B cell (primary cell): ENCODE data around the gene KDM4E. TPM values are rescaled to one million over a fixed set of nuclear protein-coding genes. Genes with fewer than 3 reads are reported as not detected.

Experiments used
- ATAC-seq: fragments of 200-7000 bp; cut with Tn5 transposase; one replicate; pipeline ENCODE4 v1.10.0; 2021; ENCODE audit warnings: low read depth, mild to moderate bottlenecking, moderate number of reproducible peaks, moderate library complexity
- CTCF ChIA-PET: fragments of 350-600 bp; sonication (Branson Sonifier 250); formaldehyde crosslinking; loops from one replicate; lab custom pipeline; 2021; ENCODE audit warnings: antibody characterized with exemption, inconsistent platforms; lab: Charles Lee
- POLR2A ChIA-PET: fragments of 350-600 bp; sonication (Branson Sonifier 250); formaldehyde crosslinking; loops from one replicate; lab custom pipeline; 2021; ENCODE audit warnings: antibody characterized with exemption; lab: Charles Lee
- DNase-seq: peaks from one replicate; pipeline ENCODE4 v3.0.0; 2013
- H2AFZ ChIP-seq: 2 replicates; pipeline ENCODE4 v1.6.1; 2012; ENCODE audit warnings: mild to moderate bottlenecking, low read depth, low read length; ENCODE audit not compliant: insufficient read depth, poor library complexity, severe bottlenecking
- H3K27ac ChIP-seq, 2 donors: 1 replicate in 1 of 2; 2 replicates in 1 of 2; pipeline ENCODE4 v1.5.1; 2012 to 2013; ENCODE audit warnings: low read length in 2 of 2, mild to moderate bottlenecking in 2 of 2, moderate library complexity in 1 of 2
- H3K27me3 ChIP-seq, 4 experiments: fragments of 200-600 bp in 1 of 4; sonication (generic) in 1 of 4; replicated peaks in 1 of 4; 1 replicate in 2 of 4; 2 replicates in 2 of 4; pipeline versions ENCODE4 v1.6.1 to v1.7.0; 2013 to 2016; ENCODE audit warnings: low read length in 3 of 4, mild to moderate bottlenecking in 2 of 4, mixed read lengths in 1 of 4, moderate library complexity in 1 of 4; ENCODE audit not compliant: insufficient read depth in 4 of 4, control insufficient read depth in 3 of 4; ENCODE audit errors: control extremely low read depth in 1 of 4
- H3K36me3 ChIP-seq, 2 experiments: replicated peaks in 1 of 2; 1 replicate in 1 of 2; 2 replicates in 1 of 2; pipeline versions ENCODE4 v1.6.1 to v1.7.1; 2013; ENCODE audit warnings: low read length in 1 of 2; ENCODE audit not compliant: insufficient read depth in 2 of 2, control insufficient read depth in 1 of 2; ENCODE audit errors: control extremely low read depth in 1 of 2, extremely low read depth in 1 of 2
- H3K4me1 ChIP-seq, 2 donors: fragments of 200-600 bp in 1 of 2; sonication (generic) in 1 of 2; 1 replicate in 1 of 2; 2 replicates in 1 of 2; pipeline versions ENCODE4 v1.5.1 to v1.6.1; 2013 to 2017; ENCODE audit warnings: low read length in 2 of 2; ENCODE audit not compliant: control insufficient read depth in 2 of 2, insufficient read depth in 2 of 2
- H3K4me2 ChIP-seq: replicated peaks from 2 replicates; pipeline ENCODE3; 2012; ENCODE audit warnings: mild to moderate bottlenecking, low read depth, low read length; ENCODE audit not compliant: poor library complexity, severe bottlenecking
- H3K4me3 ChIP-seq, 5 experiments: fragments of 200-600 bp in 1 of 5; sonication (generic) in 1 of 5; 1 replicate in 3 of 5; 2 replicates in 2 of 5; pipeline versions ENCODE4 v1.5.1 to v1.7.0; 2011 to 2016; ENCODE audit warnings: low read length in 4 of 5, mild to moderate bottlenecking in 4 of 5, low read depth in 2 of 5, control low read depth in 1 of 5, moderate library complexity in 1 of 5; ENCODE audit not compliant: insufficient read depth in 1 of 5; ENCODE audit errors: control extremely low read depth in 1 of 5, extremely low read depth in 1 of 5
- H3K79me2 ChIP-seq: fragments of 200-600 bp; sonication (generic); one replicate; pipeline ENCODE4 v1.6.0; 2016; ENCODE audit warnings: low read length; ENCODE audit not compliant: control insufficient read depth, insufficient read depth
- H3K9ac ChIP-seq: fragments of 200-600 bp; sonication (generic); 2 replicates; pipeline ENCODE4 v1.6.1; 2017; ENCODE audit warnings: mild to moderate bottlenecking, low read length, moderate library complexity
- H3K9me3 ChIP-seq, 3 donors: one replicate each; pipeline versions ENCODE4 v1.6.1 to v1.7.1; 2013; ENCODE audit warnings: low read length in 2 of 3; ENCODE audit not compliant: control insufficient read depth in 2 of 3, insufficient read depth in 1 of 3; ENCODE audit errors: control extremely low read depth in 1 of 3
- H4K20me1 ChIP-seq: 2 replicates; pipeline ENCODE4 v1.6.0; 2012; ENCODE audit warnings: mild to moderate bottlenecking, low read length; ENCODE audit not compliant: insufficient read depth, control insufficient read depth, poor library complexity, severe bottlenecking
- H3K27ac Mint-ChIP-seq: one replicate; pipeline ENCODE4 v1.8.0; 2021; ENCODE audit warnings: mixed read lengths
- H3K27me3 Mint-ChIP-seq: one replicate; pipeline ENCODE4 v1.8.0; 2021; ENCODE audit warnings: mixed read lengths
- H3K4me1 Mint-ChIP-seq: one replicate; pipeline ENCODE4 v1.8.0; 2021; ENCODE audit warnings: mixed read lengths
- H3K4me3 Mint-ChIP-seq: one replicate; pipeline ENCODE4 v1.8.0; 2021; ENCODE audit warnings: mixed read lengths
- H3K9me3 Mint-ChIP-seq: one replicate; pipeline ENCODE4 v1.8.0; 2022; ENCODE audit warnings: mixed read lengths; ENCODE audit not compliant: insufficient read depth
- CTCF ChIP-seq: fragments of 200-600 bp; IDR thresholded peaks from one replicate; pipeline ENCODE4 v1.8.0; 2022; ENCODE audit warnings: antibody characterized with exemption, mild to moderate bottlenecking
- EZH2 ChIP-seq: IDR thresholded peaks from 2 replicates; pipeline ENCODE4 v1.6.1; 2012; ENCODE audit warnings: borderline replicate concordance, low read depth, mild to moderate bottlenecking, moderate library complexity, low read length; ENCODE audit not compliant: insufficient read depth, poor library complexity, severe bottlenecking
- WGBS: methylation state at CpG from one replicate; pipeline ENCODE4 v1.1.5; 2013; ENCODE audit warnings: missing lambda C conversion rate; ENCODE audit not compliant: insufficient coverage; 5-methylcytosine and 5-hydroxymethylcytosine counted together
- intact Hi-C: fragments of 100-400 bp; cut with micrococcal nuclease; formaldehyde crosslinking; loops from one replicate; pipeline ENCODE4 v1.10.0; 2022
- polyA plus RNA-seq: library from polyadenylated mRNA; depleted of rRNA; stranded (reverse); fragments of >200 nt; gene quantifications from 2 replicates; pipeline ENCODE4 v1.2.3, GENCODE V29; 2012
- total RNA-seq, 2 donors: library from RNA; stranded (reverse); fragments of 120-200 nt in 1 of 2; gene quantifications; 1 replicate in 1 of 2; 2 replicates in 1 of 2; pipeline versions ENCODE4 v1.2.3 to v1.2.4, GENCODE V29; 2013 to 2022

KDM4E gene
- total and polyA plus RNA-seq, 2 donors (not counting 1 experiment from before 2014, with no cell fraction given) = not detected

- Histone ChIP-seq H3K9me3 (peaks cover 0 to 3% (median 0%) of the 10 kb centered on the region in 3 donors), H2AFZ (no peak overlapping the region), H3K36me3 (no peaks in the 10 kb centered on the region), H3K4me1 (no peaks in the 10 kb centered on the region), H3K27ac (no peak overlapping the region), H4K20me1 (no peaks in the 10 kb centered on the region), H3K27me3 (peaks cover 0 to 11% (median 8%) of the 10 kb centered on the region in 4 experiments), H3K9ac (no peak overlapping the region), H3K79me2 (no peaks in the 10 kb centered on the region), H3K4me2 (no peak overlapping the region), H3K4me3 (no peak overlapping the region)
- ChIA-PET POLR2A (no interaction called here), CTCF (no interaction called here)
- DNase-seq (no peak), ATAC-seq (no peak)
- H3K9me3 Mint-ChIP-seq = no peaks in the 10 kb centered on the region
- H3K27ac Mint-ChIP-seq = no peak overlapping the region
- TF ChIP-seq EZH2 (no peak), CTCF (no peak)
- H3K4me3 Mint-ChIP-seq = no peak overlapping the region
- H3K4me1 Mint-ChIP-seq = no peaks in the 10 kb centered on the region
- WGBS = no CpG with 5 or more reads among the region's 1 CpG
- peaks cover 52% of the 10 kb centered on the region for H3K27me3 Mint-ChIP-seq
- intact Hi-C loops = no loop called here
These were observed 17.2 kb downstream of the KDM4E start for GRCh38 chr11:95042239-95042638.

DNA sequence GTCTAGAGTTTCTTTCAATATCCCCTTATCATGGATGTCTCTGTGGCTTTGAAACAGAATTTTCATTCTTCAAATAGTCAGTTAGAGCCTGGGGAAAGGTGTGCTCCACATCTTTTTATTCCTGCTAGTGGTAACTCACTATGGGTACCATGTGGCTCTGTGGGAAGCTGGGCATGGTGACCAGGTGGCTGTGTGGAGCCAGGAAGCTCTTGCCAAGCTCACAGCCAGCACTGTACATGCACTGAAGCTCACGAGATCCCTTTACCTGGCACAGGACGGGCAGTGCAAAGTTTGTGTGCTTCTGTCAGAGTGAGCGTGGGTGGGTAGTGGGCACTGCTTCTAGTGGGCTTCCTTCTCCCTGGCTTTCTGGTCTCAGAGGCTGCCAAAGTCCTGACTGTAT lies 17.8 kb downstream of the KDM4E start:
- no peak for ATAC-seq
- intact Hi-C loops = no loop called here

More for the DNA sequence above, 17.8 kb downstream of the KDM4E start:
- H3K9ac ChIP-seq = no peak overlapping the region
- no peak overlapping the region for H3K27ac ChIP-seq
- H3K4me3 ChIP-seq = no peak overlapping the region
- H3K79me2 ChIP-seq = no peaks in the 10 kb centered on the region
- POLR2A ChIA-PET = no interaction called here
- Mint-ChIP-seq H3K4me1 (no peaks in the 10 kb centered on the region), H3K27ac (no peak overlapping the region), H3K4me3 (no peak overlapping the region), H3K27me3 (peaks cover 53% of the 10 kb centered on the region), H3K9me3 (no peaks in the 10 kb centered on the region)
- no peak overlapping the region for H3K4me2 ChIP-seq
- H3K9me3 ChIP-seq = peaks cover 0 to 2% (median 0%) of the 10 kb centered on the region in 3 donors
- CTCF ChIA-PET = interaction anchor here (1.4 kb wide), 1 partner anchor 24 kb away, joined by 3 read pairs; no protein-coding TSS in a partner anchor
- DNase-seq = no peak
- H4K20me1 ChIP-seq = no peaks in the 10 kb centered on the region
- H3K36me3 ChIP-seq = no peaks in the 10 kb centered on the region
- H2AFZ ChIP-seq = no peak overlapping the region
- no peak for TF ChIP-seq EZH2
- TF ChIP-seq CTCF = no peak
- H3K27me3 ChIP-seq = peaks cover 0 to 11% (median 7%) of the 10 kb centered on the region in 4 experiments
- no peaks in the 10 kb centered on the region for H3K4me1 ChIP-seq
- 79% methylated on average over 3 of the region's 3 CpGs for WGBS
